Stimulated activated effector memory CD8-positive, alpha-beta T cell treated with anti-CD3 and anti-CD28 coated beads, Interleukin-12 subunit alpha, Interleukin-12 subunit beta, amount 100 ng/mL, for 72 hours (primary cell): ENCODE results near the gene PANK1.

Experiments
- ATAC-seq: fragments of 150-1000 bp; cut with Tn5 transposase; 2 replicates; pipeline ENCODE4 v1.10.0; 2021
- DNase-seq, 2 donors: peaks; one replicate each; pipeline ENCODE4 v3.0.0; 2021 to 2022; ENCODE audit warnings: low spot score in 2 of 2
- H3K27ac Mint-ChIP-seq: one replicate; pipeline ENCODE4 v1.8.0; 2022; ENCODE audit warnings: mild to moderate bottlenecking, mixed read lengths
- H3K36me3 Mint-ChIP-seq: one replicate; pipeline ENCODE4 v1.8.0; 2022; ENCODE audit warnings: mild to moderate bottlenecking, mixed read lengths
- H3K4me1 Mint-ChIP-seq: one replicate; pipeline ENCODE4 v1.8.0; 2022; ENCODE audit warnings: mixed read lengths
- H3K4me3 Mint-ChIP-seq: one replicate; pipeline ENCODE4 v1.8.0; 2022; ENCODE audit warnings: mild to moderate bottlenecking, mixed read lengths
- H3K9me3 Mint-ChIP-seq: one replicate; pipeline ENCODE4 v1.8.0; 2022; ENCODE audit warnings: mixed read lengths

PANK1 gene

DNA sequence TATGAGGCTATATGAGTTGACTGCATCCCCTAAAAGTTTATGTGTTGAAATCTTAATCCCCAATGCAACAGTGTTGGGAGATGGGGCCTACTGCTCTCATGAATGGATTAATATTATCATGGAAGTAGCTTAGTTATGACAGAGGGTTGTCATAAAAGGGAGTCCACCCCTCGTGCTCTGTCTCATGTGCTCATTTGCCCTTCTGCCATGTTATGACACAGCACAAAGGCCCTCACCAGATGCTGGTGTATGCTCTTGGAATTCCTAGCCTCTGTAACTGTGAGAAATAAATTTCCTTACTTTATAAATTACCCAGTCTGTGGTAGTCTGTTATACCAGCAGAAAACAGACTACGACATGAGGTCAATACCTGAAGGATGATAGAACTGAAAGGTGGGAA is 17.6 kb upstream of the PANK1 start:
- no peak overlapping the region for H3K4me3 Mint-ChIP-seq

GRCh38 chr10:89659143-89660131 is 14.4 kb upstream of the PANK1 start:
- no peaks in the 10 kb centered on the region for H3K9me3 Mint-ChIP-seq
- no peaks in the 10 kb centered on the region for H3K36me3 Mint-ChIP-seq
- no peaks in the 10 kb centered on the region for H3K4me1 Mint-ChIP-seq
- DNase-seq (no peak), ATAC-seq (no peak)
- no peak overlapping the region for H3K27ac Mint-ChIP-seq
- H3K4me3 Mint-ChIP-seq: no peak overlapping the region

More for the DNA sequence above, 17.6 kb upstream of the PANK1 start:
- no peak for ATAC-seq
- Mint-ChIP-seq H3K4me1 (no peaks in the 10 kb centered on the region), H3K27ac (no peak overlapping the region), H3K36me3 (no peaks in the 10 kb centered on the region), H3K9me3 (no peaks in the 10 kb centered on the region)
- DNase-seq: no peak

DNA sequence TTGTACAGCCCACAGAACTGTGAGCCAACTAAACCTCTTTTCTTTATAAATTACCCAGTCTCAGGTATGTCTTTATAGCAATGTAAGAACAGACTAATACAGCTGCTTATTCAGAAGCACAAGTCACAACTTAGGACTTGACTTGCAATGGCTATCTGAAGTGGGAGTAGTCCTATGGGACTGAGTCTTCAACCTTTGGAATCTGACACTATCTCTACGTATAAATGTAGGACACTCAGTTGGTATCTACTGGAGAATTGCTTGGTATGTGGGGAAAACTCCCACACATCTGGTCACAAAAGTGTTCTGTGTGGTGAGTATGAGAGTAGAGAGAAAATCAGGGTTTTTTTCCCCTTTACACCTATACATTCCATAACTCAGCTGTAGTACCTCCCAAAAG is 12.3 kb upstream of the PANK1 start:
- Mint-ChIP-seq H3K9me3 (no peaks in the 10 kb centered on the region), H3K27ac (no peak overlapping the region), H3K36me3 (no peaks in the 10 kb centered on the region), H3K4me1 (no peaks in the 10 kb centered on the region), H3K4me3 (no peak overlapping the region)
- DNase-seq (no peak), ATAC-seq (no peak)

DNA sequence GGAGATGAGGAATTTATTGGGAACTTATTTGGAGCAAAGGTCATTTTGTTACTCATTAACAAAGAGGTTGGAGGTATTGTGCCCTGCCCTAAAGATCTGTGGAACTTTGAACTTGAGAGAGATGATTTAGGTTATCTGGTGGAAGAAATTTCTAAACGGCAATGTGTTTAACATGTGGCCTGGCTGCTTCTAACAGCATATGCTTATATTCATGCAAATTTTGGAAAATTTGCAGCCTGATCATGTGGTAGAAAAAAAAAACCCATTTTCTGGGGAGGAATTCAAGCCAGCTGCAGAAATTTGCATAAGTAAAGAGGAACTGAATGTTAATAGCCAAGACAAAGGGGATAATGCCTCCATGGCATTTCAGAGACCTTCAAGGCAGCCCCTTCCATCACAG is 10.7 kb upstream of the PANK1 start:
- Mint-ChIP-seq H3K9me3 (no peaks in the 10 kb centered on the region), H3K27ac (no peak overlapping the region), H3K4me1 (no peaks in the 10 kb centered on the region), H3K4me3 (no peak overlapping the region), H3K36me3 (no peaks in the 10 kb centered on the region)
- DNase-seq: no peak
- ATAC-seq: no peak

GRCh38 chr10:89653410-89653869 is 8.4 kb upstream of the PANK1 start:
- Mint-ChIP-seq H3K4me3 (no peak overlapping the region), H3K36me3 (no peaks in the 10 kb centered on the region), H3K4me1 (no peaks in the 10 kb centered on the region), H3K27ac (no peak overlapping the region), H3K9me3 (no peaks in the 10 kb centered on the region)
- DNase-seq (no peak), ATAC-seq (no peak)

- Mint-ChIP-seq H3K27ac (no peak overlapping the region), H3K4me3 (no peak overlapping the region), H3K4me1 (no peaks in the 10 kb centered on the region), H3K36me3 (no peaks in the 10 kb centered on the region), H3K9me3 (no peaks in the 10 kb centered on the region)
- DNase-seq: no peak
- no peak for ATAC-seq
These were observed 7.8 kb upstream of the PANK1 start for GRCh38 chr10:89652806-89653370.

- no peaks in the 10 kb centered on the region for H3K4me1 Mint-ChIP-seq
- ATAC-seq (no peak), DNase-seq (no peak)
- no peak overlapping the region for H3K27ac Mint-ChIP-seq
- no peaks in the 10 kb centered on the region for H3K36me3 Mint-ChIP-seq
- no peaks in the 10 kb centered on the region for H3K9me3 Mint-ChIP-seq
- no peak overlapping the region for H3K4me3 Mint-ChIP-seq
These were observed 7.0 kb upstream of the PANK1 start for GRCh38 chr10:89651916-89652573.

DNA sequence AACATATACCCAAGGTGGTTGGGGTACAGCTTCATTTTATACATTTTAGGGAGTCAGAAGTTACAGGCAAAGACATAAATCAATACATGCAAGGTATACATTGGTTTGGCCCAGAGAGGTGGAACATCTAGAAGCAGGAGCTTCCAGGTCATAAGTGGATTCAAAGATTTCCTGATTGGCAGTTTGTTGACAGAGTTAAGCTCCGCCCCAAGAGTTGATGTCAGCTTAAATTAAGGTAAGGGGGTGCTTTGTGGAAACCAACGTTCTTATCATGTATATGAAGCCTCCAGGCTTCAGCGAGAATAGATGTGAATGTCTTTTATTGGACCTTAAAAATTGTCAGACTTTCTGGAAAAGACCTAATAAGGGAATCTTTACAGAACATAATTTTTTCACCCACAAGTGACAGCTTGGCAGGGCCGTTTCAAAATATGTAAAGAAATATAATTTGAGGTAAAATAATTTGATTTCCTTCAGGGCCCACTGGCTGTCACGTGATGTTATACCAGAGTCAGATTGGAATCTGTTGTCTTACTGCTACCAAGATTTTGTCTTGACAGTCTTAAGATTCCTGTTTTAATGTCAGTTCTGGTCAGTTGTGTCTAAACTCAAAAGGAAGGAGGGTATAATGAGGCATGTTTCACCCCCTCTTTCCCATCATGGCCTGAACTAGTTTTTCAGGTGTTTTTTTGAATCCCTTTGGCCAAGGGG is 6.3 kb upstream of the PANK1 start:
- H3K27ac Mint-ChIP-seq: no peak overlapping the region

GRCh38 chr10:89649051-89649450 is 4.0 kb upstream of the PANK1 start:
- Mint-ChIP-seq H3K9me3 (no peaks in the 10 kb centered on the region), H3K36me3 (no peaks in the 10 kb centered on the region), H3K4me3 (no peak overlapping the region), H3K27ac (no peak overlapping the region), H3K4me1 (peaks cover 8% of the 10 kb centered on the region)
- ATAC-seq (no peak), DNase-seq (no peak)

More for the DNA sequence above, 6.3 kb upstream of the PANK1 start:
- H3K4me1 Mint-ChIP-seq: no peaks in the 10 kb centered on the region
- no peaks in the 10 kb centered on the region for H3K36me3 Mint-ChIP-seq
- DNase-seq (no peak), ATAC-seq (no peak)
- no peak overlapping the region for H3K4me3 Mint-ChIP-seq
- H3K9me3 Mint-ChIP-seq: no peaks in the 10 kb centered on the region

DNA sequence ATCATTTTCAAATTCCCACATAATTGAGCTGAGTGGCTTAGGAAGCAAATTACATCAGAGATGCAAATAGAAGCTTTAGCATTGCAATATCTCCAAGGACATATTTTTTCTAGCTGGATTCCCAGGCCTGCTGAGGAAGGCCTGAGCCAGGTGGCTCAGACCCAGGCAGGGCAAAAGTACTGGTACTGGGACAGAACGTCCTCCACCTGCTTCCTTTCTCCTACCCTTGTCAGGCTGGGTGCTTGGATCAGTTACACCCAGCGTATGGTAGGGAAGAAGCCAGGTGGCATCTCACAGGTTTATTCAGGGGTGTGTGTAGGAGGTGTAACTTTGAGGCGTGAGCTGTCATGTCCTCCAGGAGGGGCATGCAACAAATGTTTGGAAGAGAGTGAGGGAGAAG is 3.0 kb upstream of the PANK1 start:
- DNase-seq: no peak
- H3K9me3 Mint-ChIP-seq: no peaks in the 10 kb centered on the region
- no peak overlapping the region for H3K27ac Mint-ChIP-seq
- H3K4me1 Mint-ChIP-seq: peaks cover 8% of the 10 kb centered on the region
- no peak for ATAC-seq
- H3K4me3 Mint-ChIP-seq: no peak overlapping the region
- no peaks in the 10 kb centered on the region for H3K36me3 Mint-ChIP-seq

- Mint-ChIP-seq H3K4me1 (peaks cover 8% of the 10 kb centered on the region), H3K36me3 (no peaks in the 10 kb centered on the region), H3K27ac (no peak overlapping the region), H3K9me3 (no peaks in the 10 kb centered on the region), H3K4me3 (no peak overlapping the region)
- no peak for ATAC-seq
- no peak for DNase-seq
These were observed 2.0 kb upstream of the PANK1 start for GRCh38 chr10:89646889-89647657.

DNA sequence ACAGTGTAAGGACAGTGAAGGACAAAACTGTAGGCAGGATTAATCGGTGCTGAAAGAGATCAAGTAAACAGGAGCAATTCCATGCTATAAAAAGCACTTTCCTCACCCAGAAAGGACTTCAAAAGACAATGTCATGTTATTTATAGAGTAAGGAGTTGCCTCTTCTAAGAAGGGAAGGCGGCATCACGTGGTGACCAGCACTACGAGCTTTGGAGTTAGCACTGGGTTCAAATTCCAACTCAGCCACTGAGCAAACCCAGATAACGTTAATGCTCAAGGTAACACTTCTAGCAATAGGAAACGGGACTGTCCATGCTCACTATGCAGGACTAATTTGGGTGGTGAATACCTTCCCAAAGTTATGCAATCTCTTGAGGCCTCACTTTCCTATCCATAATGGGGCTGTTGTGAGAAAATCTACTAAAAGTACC is 715 bp upstream of the PANK1 start:
- Mint-ChIP-seq H3K27ac (no peak overlapping the region), H3K4me1 (peaks cover 8% of the 10 kb centered on the region), H3K36me3 (no peaks in the 10 kb centered on the region), H3K9me3 (no peaks in the 10 kb centered on the region), H3K4me3 (no peak overlapping the region)
- ATAC-seq: no peak
- no peak for DNase-seq

- H3K9me3 Mint-ChIP-seq: no peaks in the 10 kb centered on the region
- H3K4me3 Mint-ChIP-seq: no peak overlapping the region
- H3K36me3 Mint-ChIP-seq: no peaks in the 10 kb centered on the region
- ATAC-seq (peak; percentile 67), DNase-seq (peak in 1 of 2 donors; percentile 75)
- H3K27ac Mint-ChIP-seq: peak overlapping the region; percentile 46
- peaks cover 8% of the 10 kb centered on the region for H3K4me1 Mint-ChIP-seq
These were observed 413 bp downstream of the PANK1 start for GRCh38 chr10:89644691-89644966.

DNA sequence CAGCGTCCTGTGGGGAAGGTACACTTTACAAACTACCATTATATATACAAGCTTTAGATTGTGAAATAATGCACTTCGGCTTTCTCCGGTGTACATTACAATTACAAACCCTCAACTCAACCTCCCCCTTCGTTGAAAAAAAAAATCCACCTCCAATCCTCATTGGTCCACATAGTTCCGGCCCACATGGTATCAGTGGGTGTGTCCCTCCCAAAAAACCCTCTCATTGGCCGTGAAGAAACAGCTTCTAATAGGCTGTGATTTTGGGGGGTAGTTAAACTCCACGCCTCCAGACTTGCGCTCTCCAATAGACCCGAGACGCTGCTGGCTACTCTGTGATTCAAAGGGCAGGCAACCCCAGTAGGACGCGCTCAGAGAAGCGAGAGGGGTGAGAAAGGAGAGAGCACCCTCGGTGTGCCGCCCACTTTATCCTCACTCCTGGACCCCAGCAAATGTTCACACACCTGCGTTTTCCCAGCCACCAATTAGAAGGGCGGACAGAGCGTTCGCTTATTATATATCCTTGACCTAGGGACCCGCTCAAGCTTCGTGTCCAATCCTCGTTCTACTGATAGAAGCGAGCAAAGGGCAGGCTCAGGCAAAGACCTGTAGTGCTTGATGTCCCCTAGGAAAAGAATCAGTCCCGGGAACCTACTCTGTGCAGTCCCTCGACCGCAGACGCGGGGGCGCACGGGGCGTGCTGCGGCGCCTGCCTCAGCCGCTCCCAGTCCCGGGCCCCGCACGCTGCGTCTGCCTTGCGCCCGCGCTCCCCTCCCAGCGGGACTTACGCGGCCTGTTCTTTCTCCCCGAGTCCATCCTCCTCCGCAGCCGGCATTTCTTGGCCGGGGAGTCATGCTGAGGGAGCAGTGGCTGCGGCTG is 991 bp downstream of the PANK1 start:
- Mint-ChIP-seq H3K27ac (no peak overlapping the region), H3K36me3 (no peaks in the 10 kb centered on the region), H3K9me3 (no peaks in the 10 kb centered on the region), H3K4me3 (no peak overlapping the region), H3K4me1 (peaks cover 8% of the 10 kb centered on the region)
- peak; percentile 39 to 85 for DNase-seq
- peak; percentile 90 for ATAC-seq
